Measurements from ENCODE around the gene ASF1A. TPM values are rescaled to one million over a fixed set of nuclear protein-coding genes. Genes with fewer than 3 reads are reported as not detected.

ASF1A gene
- total and polyA plus RNA-seq, 9 of the 15 experiments (the other 6 are each of a cell fraction or from before 2014, with no cell fraction given) = 31.5 to 45.3 (median 34.8) TPM

GRCh38 chr6:118935978-118936703 lies 42.2 kb downstream of the ASF1A start:
- Histone ChIP-seq H2AFZ (ENCODE audit: low read depth, low read length) (peak overlapping the region; percentile 85), H3K9me3 (replicated peaks; ENCODE audit: control insufficient read depth, insufficient read depth, low read depth, low read length) (peaks cover 12% of the 10 kb centered on the region), H3K79me2 (ENCODE audit: control insufficient read depth, insufficient read depth, low read length) (peaks cover 44% of the 10 kb centered on the region), H3K36me3 (ENCODE audit: control insufficient read depth, insufficient read depth, low read length) (peaks cover 22% of the 10 kb centered on the region), H3K27ac (ENCODE audit: extremely low read depth, low read depth, low read length) (peak overlapping the region; percentile 99; the same call in 2 of the 3 replicates), H3K27me3 (ENCODE audit: control insufficient read depth in 2 of 2, insufficient read depth in 2 of 2, low read length in 2 of 2) (no peaks in the 10 kb centered on the region), H3K9ac (ENCODE audit: insufficient read depth in 1 of 2, low read depth in 2 of 2, low read length in 2 of 2) (peak overlapping the region in 1 of 2 experiments; percentile 98; a peak in 2 of 4 replicates), H3K4me2 (ENCODE audit: insufficient read depth, low read length) (peak overlapping the region; percentile 95; the same call in 1 of the 2 replicates), H4K20me1 (replicated peaks; ENCODE audit: control insufficient read depth, insufficient read depth, low read length) (no peaks in the 10 kb centered on the region), H3K4me3 (peak overlapping the region; percentile 75; the same call in 1 of the 2 replicates), H3K4me1 (replicated peaks in 1 of 2; ENCODE audit: control insufficient read depth in 2 of 2, insufficient read depth in 2 of 2, low read length in 2 of 2) (peaks cover 8 to 14% of the 10 kb centered on the region in 2 experiments; a peak in 4 of 5 replicates), H3K9me1 (ENCODE audit: control insufficient read depth, insufficient read depth, low read length) (no peaks in the 10 kb centered on the region)
- no peak for FAIRE-seq
- POLR2A ChIA-PET = interaction anchor here (1.6 kb wide), 1 partner anchor 42 kb away, joined by 5 read pairs; the partner anchor contains the start of gene ASF1A
- BruUV-seq (replicated peaks) = no TSS peak
- ATAC-seq = no peak
- intact Hi-C loops (cut with micrococcal nuclease) = loop anchor here (2.0 to 10.0 kb wide), 2 partner anchors 41 to 789 kb away; partner anchors contain the start of gene ASF1A
- TF ChIP-seq CBX3 (IDR thresholded peaks at IDR 0.05; ENCODE audit: borderline replicate concordance in 1 of 2, low read length in 2 of 2) = peak in 1 of 2 experiments; percentile 70; a peak in 1 of 3 replicates
- no peak for TF ChIP-seq DACH1 (IDR thresholded peaks at IDR 0.05; ENCODE audit: partially characterized antibody)
- 0 out of 2 replicates have a peak, but pooled peaks have one; percentile 40 for TF ChIP-seq TRIM28 (IDR thresholded peaks at IDR 0.05)
- TF ChIP-seq CC2D1A (IDR thresholded peaks at IDR 0.05) = no peak
- TF ChIP-seq HOMEZ (CRISPR knock-in tag; IDR thresholded peaks at IDR 0.05) = no peak
- TF ChIP-seq KLF10 (CRISPR knock-in tag; IDR thresholded peaks at IDR 0.05) = no peak
- no peak for TF ChIP-seq TCF7L2 (IDR thresholded peaks at IDR 0.05; ENCODE audit: low read depth, low read length)
- TF ChIP-seq ZNF445 (CRISPR knock-in tag; IDR thresholded peaks at IDR 0.05; ENCODE audit: low read depth) = no peak
- TF ChIP-seq RBM14 (IDR thresholded peaks at IDR 0.05; ENCODE audit: borderline replicate concordance, insufficient read depth, low read depth, low read length) = no peak
- TF ChIP-seq CBFA2T3 (IDR thresholded peaks at IDR 0.05) = peak; percentile 16; the same call in 1 of the 2 replicates
- TF ChIP-seq ZNF316 (IDR thresholded peaks at IDR 0.05) = peak; percentile 51
- peak in 1 of 2 experiments; percentile 37; a peak in 1 of 4 replicates for TF ChIP-seq TRIM24 (IDR thresholded peaks at IDR 0.05)
- TF ChIP-seq KLF1 (tag; IDR thresholded peaks at IDR 0.05) = no peak
- no peak for TF ChIP-seq LARP7 (IDR thresholded peaks at IDR 0.05)
- no peak for TF ChIP-seq ZBTB26 (CRISPR knock-in tag; IDR thresholded peaks at IDR 0.05)
- TF ChIP-seq ZNF766 (CRISPR knock-in tag; conservative IDR thresholded peaks at IDR 0.05) = peak; percentile 96
- no peak for TF ChIP-seq POLR3A (IDR thresholded peaks at IDR 0.05; ENCODE audit: borderline replicate concordance, extremely low read depth, insufficient read depth, insufficient read length)
- 34% methylated on average over 3 of the region's 3 CpGs for WGBS (ENCODE audit: insufficient coverage, low coverage, missing lambda C conversion rate)
- DNase-seq (ENCODE audit: extremely low read depth in 1 of 4, low spot score in 3 of 4) = peak in 1 of 4 experiments; percentile 28
- in situ Hi-C loops (cut with MboI) = no loop called here
- CTCF ChIA-PET (ENCODE audit: low intra/inter-chr PET ratio) = no interaction called here
